ENCODE data around the gene MACROH2A1.

- TF ChIP-seq, protein P1, sequence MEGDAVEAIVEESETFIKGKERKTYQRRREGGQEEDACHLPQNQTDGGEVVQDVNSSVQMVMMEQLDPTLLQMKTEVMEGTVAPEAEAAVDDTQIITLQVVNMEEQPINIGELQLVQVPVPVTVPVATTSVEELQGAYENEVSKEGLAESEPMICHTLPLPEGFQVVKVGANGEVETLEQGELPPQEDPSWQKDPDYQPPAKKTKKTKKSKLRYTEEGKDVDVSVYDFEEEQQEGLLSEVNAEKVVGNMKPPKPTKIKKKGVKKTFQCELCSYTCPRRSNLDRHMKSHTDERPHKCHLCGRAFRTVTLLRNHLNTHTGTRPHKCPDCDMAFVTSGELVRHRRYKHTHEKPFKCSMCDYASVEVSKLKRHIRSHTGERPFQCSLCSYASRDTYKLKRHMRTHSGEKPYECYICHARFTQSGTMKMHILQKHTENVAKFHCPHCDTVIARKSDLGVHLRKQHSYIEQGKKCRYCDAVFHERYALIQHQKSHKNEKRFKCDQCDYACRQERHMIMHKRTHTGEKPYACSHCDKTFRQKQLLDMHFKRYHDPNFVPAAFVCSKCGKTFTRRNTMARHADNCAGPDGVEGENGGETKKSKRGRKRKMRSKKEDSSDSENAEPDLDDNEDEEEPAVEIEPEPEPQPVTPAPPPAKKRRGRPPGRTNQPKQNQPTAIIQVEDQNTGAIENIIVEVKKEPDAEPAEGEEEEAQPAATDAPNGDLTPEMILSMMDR (IDR thresholded peaks at IDR 0.05; ENCODE audit: insufficient read depth, low read length), result no peak
- TF ChIP-seq GABPA (IDR thresholded peaks at IDR 0.05; ENCODE audit: low read depth), result no peak
Observed at GRCh38 chr5:135323701-135324132, 75.3 kb downstream of the MACROH2A1 start.
